ENCODE measurements around the gene MLX.

Gene MLX

GRCh38 chr17:42521036-42521435 lies 45.9 kb upstream of the MLX start:
- 0 out of 2 replicates have a peak, but pooled peaks have one; percentile 2 for TF ChIP-seq CTCF (conservative IDR thresholded peaks at IDR 0.05; ENCODE audit: low read length)
- peak; percentile 21 for DNase-seq (ENCODE audit: low read depth)
- no peak overlapping the region; the same call in 1 of the 2 replicates for H3K4me3 ChIP-seq (ENCODE audit: low read length)

- H3K4me3 ChIP-seq (ENCODE audit: low read length): no peak overlapping the region
- TF ChIP-seq CTCF (conservative IDR thresholded peaks at IDR 0.05; ENCODE audit: low read length): no peak
- DNase-seq (ENCODE audit: low read depth): peak; percentile 44
These were observed 45.1 kb upstream of the MLX start for GRCh38 chr17:42521666-42522262.

GRCh38 chr17:42522263-42522790 lies 44.6 kb upstream of the MLX start:
- TF ChIP-seq CTCF (conservative IDR thresholded peaks at IDR 0.05; ENCODE audit: low read length): no peak
- no peak for DNase-seq (ENCODE audit: low read depth)
- H3K4me3 ChIP-seq (ENCODE audit: low read length): no peak overlapping the region

GRCh38 chr17:42522798-42523278 lies 44.1 kb upstream of the MLX start:
- DNase-seq (ENCODE audit: low read depth): no peak
- no peak for TF ChIP-seq CTCF (conservative IDR thresholded peaks at IDR 0.05; ENCODE audit: low read length)
- no peak overlapping the region for H3K4me3 ChIP-seq (ENCODE audit: low read length)

- peak; percentile 94 for DNase-seq (ENCODE audit: low read depth)
- no peak for TF ChIP-seq CTCF (conservative IDR thresholded peaks at IDR 0.05; ENCODE audit: low read length)
- no peak overlapping the region for H3K4me3 ChIP-seq (ENCODE audit: low read length)
These were observed 41.7 kb upstream of the MLX start for GRCh38 chr17:42525221-42525620.

GRCh38 chr17:42526031-42526444 lies 40.9 kb upstream of the MLX start:
- DNase-seq (ENCODE audit: low read depth): peak; percentile 79
- no peak overlapping the region for H3K4me3 ChIP-seq (ENCODE audit: low read length)
- no peak for TF ChIP-seq CTCF (conservative IDR thresholded peaks at IDR 0.05; ENCODE audit: low read length)

GRCh38 chr17:42527932-42528331 lies 39.0 kb upstream of the MLX start:
- TF ChIP-seq CTCF (conservative IDR thresholded peaks at IDR 0.05; ENCODE audit: low read length): no peak
- H3K4me3 ChIP-seq (ENCODE audit: low read length): no peak overlapping the region
- DNase-seq (ENCODE audit: low read depth): no peak
